ENCODE data around the gene MAGEA4.

- TF ChIP-seq CTCF (conservative IDR thresholded peaks at IDR 0.05; ENCODE audit: low read length) (no peak), EZH2phosphoT487 (IDR thresholded peaks at IDR 0.05; ENCODE audit: borderline replicate concordance, low read depth, low read length) (no peak)
These were observed 7.4 kb downstream of the MAGEA4 start for GRCh38 chrX:151920101-151920500.
